Islet of Langerhans (tissue), 1 donor: ENCODE measurements around the gene JMJD6.
"Not testable (repeated sequence)": the region's sequence is repeated elsewhere in the genome, so short reads cannot be mapped to it uniquely, and the experiment has no call there.

Experiments used
- FAIRE-seq: peaks from one replicate; lab custom pipeline; 2011; peaks lifted over from hg19 to GRCh38; lab: Jason Lieb, UNC

JMJD6 gene

GRCh38 chr17:76716146-76716838, 10.1 kb downstream of the JMJD6 start:
- FAIRE-seq = no peak

- no peak for FAIRE-seq
These were observed 10.9 kb downstream of the JMJD6 start for GRCh38 chr17:76715496-76715830.

DNA sequence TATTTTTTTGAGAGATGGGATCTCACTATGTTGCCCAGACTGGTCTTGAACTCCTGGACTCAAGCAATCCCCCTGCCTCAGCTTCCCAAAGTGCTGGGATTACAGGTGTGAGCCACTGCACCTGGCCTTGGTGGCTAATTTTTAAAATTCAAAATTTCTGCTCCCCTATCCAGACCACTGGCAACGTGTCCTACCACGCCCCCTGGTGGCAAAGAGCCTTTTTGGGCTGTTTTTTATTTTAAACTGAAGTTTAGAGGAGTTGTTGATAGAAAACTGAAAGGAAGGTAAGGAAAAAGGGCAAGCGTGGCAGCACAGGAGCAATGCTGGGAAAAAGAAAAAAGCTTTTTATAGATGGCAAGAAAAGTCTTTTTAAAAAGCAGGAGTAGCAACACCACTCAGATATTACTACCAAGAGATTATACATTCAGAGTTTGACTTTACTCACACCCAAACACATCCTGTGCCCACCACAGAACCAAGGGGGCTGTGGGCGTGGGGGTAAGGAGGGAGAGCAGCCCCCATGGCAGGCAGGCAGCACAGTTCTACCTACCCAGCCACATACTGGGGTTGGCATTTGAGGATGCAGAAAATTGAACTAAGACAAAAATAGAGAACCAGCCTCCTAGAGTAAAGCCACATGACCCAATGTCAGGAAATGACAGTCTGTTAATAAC, 11.4 kb downstream of the JMJD6 start:
- FAIRE-seq = no peak

DNA sequence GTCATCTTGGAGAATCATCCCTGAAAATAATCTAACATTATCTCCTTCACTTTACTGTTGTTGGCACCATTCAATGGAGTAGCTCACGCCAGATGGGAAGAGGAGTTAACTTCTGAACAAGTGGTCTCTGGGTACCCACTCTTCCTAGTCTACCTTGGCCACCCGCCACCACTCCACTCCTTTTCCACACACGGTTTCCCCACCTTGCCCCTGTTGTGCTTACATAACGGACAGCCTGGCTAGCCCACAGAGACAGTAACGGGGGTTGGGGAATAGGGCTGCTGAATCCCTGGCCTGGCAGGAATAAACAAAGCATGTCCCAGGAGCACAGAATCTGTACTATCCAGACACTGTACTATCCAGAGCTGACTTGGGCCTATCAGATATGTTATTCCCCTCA, 12.1 kb downstream of the JMJD6 start:
- FAIRE-seq = no peak

DNA sequence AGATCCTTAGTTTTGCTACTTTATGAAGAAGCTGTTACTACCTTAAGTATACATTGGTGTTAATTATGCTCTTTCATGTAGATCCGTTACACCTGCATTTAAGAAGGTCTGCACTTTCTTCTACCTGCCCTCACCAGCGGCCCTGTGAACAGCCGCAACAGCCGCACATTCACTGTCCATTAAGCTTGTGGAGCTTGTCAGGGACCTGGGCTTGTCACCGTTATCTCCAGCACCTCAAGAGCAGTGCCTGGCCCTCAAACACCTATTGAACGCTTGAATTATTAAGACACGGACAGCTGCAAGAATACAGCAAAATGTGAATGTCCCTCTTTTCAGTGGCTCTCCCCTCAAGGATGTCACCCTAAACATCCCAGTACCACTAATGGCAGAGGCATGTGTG, 12.6 kb downstream of the JMJD6 start:
- no peak for FAIRE-seq

DNA sequence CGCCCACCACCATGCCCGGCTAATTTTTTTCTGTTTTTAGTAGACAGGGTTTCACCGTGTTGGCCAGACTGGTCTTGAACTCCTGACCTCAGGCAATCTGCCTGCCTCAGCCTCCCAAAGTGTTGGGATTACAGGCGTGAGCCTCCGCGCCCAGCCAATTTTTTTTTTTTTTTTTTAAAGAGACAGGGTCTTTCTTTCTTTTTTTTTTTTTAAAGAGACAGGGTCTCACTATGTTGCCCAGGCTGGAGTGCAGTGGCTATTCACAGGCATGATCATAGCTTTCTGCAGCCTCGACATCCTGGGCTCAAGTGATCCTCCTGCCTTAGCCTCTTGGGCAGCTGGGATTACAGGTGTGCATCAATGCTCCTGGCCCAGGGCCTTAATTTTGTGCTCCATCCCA, 14.1 kb downstream of the JMJD6 start:
- not testable (repeated sequence) for FAIRE-seq

DNA sequence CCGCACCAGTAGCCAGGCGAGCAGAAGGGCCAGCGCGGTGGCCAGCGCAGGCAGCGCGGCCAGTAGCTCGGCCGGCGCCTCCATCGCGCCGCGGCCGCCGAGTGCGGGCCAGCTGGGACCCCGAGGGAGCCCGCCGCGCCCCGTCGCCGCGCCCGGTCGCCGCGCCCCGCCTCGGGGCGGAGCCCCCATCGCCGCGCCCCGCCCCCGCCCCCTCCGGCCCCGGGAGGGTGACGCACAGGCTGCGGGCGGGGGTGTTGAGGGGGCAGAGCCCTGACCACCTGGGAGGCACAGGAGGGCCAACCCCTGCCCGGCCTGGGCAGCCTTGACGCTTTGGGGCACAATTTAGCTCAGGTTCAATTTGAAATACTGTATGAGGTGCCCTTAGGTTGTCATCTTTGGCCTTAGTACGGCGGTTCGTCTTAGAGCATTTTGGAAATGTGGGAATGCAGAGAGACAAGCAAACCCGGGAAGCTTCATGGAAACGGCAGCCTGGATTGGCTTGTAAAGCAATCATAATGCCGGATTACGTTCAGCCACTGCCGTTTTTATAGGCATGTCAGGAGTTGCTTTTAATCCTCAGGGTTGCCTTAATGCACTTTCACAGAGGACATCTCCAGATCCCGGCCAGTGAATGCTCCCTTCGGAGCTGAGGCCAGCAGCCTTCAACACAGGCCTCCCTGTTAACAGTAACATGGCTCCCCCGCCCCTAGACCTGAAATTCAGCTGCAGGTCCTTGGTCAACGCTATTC, 15.4 kb downstream of the JMJD6 start, which contains the start of gene MXRA7:
Gene MXRA7, minus strand, starts transcription at position 103 of the 749 bp plus-strand sequence. Its CDS starts 19 bp downstream, at position 84.
- FAIRE-seq = no peak

- FAIRE-seq = not testable (repeated sequence)
These were observed 16.2 kb downstream of the JMJD6 start for GRCh38 chr17:76709951-76710862.

GRCh38 chr17:76709077-76709950, 17.1 kb downstream of the JMJD6 start:
- no peak for FAIRE-seq

DNA sequence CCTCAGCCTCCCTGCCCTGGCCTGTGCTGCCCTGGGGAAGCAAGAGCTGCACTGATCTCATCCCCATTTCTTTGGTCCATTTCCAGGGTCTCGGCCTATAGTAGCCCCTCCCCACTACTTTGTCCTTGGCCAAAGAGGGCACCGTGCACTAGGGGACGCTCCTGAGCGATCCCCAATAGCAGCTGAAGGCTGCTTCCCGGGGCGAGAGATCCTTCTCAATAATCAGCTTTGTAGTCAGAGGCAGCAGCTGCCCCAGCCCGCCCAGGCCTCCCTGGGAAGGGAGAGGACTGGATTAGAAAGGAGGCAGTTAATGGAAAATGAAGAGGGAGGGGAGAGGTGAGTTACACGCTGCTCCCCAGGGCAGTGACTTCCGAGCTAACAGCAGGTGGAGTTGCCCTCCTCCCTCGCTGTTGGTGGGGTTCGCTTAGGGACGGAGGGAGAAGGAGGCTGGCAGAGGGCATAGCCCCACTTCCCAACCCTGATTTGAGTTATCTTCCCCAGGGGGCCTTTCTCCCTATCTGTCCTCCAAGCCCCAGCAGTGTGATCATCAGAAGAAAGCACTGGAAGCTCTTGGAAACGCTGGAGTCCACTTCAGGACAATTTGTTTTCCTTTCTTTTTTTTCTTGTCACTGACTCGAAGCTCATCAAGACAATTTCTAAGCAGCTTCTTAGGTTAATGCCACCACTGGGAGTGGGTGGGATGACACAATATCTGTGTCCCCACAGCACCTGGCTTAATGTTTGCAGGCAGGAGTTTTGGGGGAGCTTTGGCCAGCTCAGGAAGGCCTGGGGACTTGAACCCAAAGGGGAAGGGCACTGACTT, 18.2 kb downstream of the JMJD6 start:
- FAIRE-seq = no peak

- no peak for FAIRE-seq
These were observed 19.6 kb downstream of the JMJD6 start for GRCh38 chr17:76706817-76707216.

DNA sequence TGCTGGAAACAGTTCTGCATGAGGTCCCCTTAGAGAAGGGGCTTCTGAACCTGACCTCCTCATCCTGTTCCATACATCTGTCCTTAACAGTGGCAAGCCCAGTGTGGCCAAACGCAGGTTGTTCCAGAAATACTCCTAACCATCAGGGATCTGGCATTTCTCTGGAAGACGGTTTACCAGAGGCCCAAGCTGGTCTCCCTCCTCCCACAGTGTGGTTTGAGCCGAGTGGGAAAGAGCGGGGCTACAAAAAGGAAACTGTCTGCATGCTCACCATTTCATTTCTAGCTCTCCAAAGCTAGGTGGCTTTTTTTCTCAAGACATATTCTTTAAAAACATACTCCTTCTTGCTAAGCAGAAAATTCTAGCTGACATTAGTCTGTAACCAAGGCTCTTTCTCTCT, 21.6 kb downstream of the JMJD6 start:
- no peak for FAIRE-seq

GRCh38 chr17:76702941-76703637, 23.3 kb downstream of the JMJD6 start:
- no peak for FAIRE-seq

- no peak for FAIRE-seq
These were observed 24.3 kb downstream of the JMJD6 start for GRCh38 chr17:76702076-76702475.

DNA sequence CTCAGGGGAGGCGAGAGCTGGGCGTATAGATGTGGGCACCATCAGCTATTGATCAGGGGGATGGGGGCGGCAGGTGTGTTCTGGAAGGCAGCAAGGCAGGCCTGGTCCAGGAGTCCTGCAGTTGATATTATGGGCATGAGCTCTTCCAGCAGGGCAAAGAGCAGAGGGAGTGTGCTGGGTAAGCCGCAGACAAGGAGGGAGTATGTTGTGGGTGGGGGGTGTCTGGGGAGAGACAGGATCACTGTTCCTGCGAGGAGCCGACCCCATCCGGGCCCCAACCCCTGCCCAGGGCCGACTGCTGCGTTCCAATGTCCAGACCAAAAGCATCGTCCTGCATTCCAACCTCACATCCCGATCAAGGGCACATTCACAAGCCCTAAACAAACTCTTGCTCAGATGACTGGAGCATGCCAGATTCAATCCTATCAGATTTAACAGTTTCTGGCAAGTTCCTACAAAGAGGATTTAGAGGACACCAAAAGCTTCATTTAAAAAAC, 24.9 kb downstream of the JMJD6 start:
- FAIRE-seq = no peak

DNA sequence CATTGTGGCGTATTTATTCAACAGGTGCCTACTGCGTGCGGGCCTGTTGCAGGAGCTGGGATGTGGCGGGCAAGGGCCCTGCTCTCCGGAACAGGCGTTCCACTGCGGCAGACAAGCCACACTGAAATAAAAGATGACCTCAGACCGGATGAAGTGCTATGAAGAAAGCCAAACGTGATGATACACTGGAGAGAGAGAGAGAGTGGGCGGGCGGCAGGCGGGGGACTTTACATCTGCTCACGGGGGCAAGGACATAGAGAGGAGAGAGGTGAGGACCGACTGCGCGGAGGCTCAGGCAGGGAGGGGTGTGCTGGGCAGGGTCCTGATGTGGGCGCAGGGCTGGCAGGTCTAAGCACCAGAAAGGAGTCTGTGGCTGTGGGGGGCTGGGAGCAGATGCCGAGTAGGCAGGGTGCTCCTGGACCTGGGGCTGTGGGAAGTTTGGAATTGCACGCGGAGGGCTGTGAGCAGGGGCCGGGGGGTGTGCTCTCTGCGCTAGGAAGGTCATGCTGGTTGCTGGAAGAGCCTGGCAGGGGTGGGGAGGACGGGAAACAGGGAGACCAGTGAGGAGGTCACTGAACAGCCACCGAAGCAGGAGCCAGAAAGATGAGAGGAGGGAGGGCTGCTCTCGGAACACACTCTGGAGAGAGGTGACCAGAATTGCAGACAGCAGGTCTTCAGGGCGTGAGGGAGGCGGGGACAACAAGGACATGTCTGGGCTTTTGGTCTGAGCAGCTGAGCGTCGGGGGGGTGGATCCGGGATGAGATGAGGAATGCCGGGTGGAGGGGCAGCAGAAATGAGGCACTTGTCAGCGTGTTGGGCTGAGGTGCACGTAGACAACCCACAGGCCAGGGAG, 25.6 kb downstream of the JMJD6 start:
- FAIRE-seq = no peak

DNA sequence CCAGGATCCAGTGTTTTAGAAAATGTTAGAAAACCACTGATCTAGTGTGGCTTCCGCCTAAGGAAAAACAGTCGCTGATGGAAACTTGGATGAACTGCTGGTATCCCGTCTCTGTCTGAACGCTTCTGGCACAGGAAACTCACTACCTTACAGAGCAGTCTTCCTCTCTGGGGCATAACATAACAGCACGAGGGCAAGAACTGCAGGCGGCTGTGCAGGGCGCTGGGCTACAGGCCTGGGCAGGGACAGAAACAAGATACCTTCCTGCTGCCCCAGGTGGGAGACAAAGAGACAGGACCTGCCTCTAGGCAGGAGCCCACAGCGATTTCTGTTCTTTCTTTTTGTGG, 26.2 kb downstream of the JMJD6 start:
- FAIRE-seq = no peak

- FAIRE-seq = not testable (repeated sequence)
These were observed 27.9 kb downstream of the JMJD6 start for GRCh38 chr17:76698466-76698977.
